NCI-H146 treated with DMSO at 0.1 percent for 48 hours (cell line): ENCODE measurements around the gene RELCH.

Experiments used
- DNase-seq: peaks from one replicate; lab custom pipeline; 2025; ENCODE audit not compliant: unreplicated experiment; lab: John Stamatoyannopoulos, UW

The RELCH gene

DNA sequence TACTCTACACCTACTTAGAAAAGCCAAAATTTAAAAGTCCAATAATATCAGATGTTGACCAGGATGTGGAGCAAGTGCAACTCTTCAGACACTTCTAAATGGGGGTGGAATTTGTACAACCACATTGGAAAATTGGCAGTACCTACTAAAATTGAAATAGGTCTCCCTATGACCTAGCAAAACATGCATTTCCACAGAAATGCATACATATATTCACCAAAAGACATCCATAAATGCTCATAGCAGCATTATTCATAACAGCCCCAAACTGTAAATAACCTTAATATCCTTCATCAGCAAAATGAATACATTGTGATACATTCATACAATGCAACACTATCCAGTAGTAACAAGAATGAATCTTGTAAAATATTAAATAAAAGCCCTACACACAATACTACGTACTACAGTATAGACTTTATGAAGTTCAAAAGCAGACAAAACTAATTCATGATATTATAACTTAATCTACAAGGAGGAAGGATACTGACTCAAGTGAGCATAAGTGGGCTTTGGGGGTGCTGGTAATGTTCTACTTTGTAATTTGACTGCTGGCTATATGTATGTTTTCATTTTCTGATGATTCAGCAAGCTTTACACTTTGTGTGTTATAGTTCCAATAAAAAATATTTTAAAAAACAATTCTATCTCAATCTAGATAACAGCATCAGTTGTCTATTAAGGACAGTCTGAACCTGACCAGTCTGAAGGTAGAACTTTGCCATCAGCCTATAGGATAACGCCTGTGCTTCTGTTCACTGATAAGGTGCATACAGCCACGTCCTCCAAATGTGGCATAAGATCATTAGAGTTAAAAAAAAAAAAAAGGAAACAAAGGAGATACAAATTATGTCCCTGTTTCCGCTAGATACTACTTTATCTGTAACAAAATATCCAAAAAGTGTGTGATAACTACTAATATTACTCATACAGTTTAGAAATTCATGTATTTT is 131.4 kb downstream of the RELCH start:
- DNase-seq: no peak

DNA sequence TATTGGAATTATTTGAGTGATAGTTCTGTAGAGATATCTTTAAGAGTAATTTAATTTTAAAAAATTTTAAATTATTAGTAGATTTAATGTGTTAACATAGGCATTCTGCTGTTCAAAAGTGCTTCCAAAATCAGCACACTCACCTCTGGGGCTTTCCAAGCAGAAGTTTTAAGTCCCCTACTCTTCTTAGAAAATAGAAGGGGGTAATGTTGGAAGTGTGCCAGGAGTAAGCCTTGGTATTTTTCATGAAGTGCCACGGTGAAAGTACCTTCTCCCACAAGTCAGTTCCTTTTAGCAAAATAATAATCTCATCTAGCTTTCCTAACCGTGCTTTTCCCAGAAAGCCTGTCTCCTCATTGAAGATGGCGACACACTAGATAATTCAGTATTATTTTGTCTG is 134.1 kb downstream of the RELCH start:
- DNase-seq: no peak

DNA sequence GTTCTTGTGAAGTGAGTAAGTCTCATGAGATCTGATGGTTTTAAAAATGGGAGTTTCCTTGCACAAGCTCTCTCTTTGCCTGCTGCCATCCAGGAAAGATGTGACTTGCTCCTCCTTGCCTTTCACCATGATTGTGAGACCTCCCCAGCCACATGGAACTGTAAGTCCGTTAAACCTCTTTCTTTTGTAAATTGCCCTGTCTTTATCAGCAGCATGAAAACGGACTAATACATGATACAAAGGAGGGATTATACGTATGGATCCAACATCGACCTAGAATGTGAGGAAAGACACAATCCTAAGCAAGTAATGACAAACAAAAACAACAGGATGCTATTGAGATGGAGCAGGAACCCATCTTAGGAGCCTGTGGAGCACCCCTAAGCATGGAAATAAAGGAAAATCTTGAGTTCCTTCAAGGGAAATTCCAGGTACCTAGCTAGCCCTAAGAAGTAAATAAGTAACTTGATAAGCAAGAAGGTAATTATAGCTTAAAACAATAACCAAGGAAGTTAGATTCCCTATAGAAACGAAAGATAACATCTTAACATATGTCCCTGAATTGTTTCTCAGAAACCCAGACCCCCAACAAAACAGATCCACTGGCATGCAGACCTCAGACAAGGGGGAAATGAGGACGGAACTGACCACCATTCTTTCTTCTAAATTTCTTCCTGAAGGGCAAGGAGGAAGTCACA is 136.6 kb downstream of the RELCH start:
- DNase-seq: no peak

DNA sequence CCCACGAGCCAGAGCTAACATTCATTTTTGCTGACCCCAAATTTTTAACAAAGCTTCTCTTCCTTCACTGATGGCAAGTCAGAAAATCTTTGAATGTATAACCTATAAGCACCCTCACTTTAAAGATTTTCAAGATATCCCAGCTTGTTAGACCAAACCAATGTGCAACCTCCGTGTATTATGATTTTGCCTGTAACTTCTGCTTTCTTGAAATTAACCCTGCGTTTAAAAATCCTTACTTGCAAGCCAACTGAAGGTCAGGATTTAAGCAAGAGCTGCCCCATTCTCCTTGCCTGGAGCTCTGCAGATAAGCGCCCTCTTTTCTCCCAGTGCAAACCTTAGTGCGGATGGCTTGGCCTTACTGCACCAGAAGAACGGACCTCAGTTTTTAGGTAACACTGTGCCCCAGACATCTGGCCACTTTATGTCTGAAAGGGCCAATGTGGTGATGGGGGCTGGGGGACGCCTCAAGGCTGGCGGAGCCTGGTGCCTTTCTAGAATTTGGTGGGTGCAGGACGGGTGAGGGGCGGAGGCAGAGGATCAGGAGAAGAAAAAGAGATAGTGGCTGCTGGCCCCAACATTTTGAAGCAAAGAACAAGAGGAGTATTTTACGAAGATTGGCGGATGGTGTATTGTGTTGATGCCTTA is 137.2 kb downstream of the RELCH start:
- no peak for DNase-seq

DNA sequence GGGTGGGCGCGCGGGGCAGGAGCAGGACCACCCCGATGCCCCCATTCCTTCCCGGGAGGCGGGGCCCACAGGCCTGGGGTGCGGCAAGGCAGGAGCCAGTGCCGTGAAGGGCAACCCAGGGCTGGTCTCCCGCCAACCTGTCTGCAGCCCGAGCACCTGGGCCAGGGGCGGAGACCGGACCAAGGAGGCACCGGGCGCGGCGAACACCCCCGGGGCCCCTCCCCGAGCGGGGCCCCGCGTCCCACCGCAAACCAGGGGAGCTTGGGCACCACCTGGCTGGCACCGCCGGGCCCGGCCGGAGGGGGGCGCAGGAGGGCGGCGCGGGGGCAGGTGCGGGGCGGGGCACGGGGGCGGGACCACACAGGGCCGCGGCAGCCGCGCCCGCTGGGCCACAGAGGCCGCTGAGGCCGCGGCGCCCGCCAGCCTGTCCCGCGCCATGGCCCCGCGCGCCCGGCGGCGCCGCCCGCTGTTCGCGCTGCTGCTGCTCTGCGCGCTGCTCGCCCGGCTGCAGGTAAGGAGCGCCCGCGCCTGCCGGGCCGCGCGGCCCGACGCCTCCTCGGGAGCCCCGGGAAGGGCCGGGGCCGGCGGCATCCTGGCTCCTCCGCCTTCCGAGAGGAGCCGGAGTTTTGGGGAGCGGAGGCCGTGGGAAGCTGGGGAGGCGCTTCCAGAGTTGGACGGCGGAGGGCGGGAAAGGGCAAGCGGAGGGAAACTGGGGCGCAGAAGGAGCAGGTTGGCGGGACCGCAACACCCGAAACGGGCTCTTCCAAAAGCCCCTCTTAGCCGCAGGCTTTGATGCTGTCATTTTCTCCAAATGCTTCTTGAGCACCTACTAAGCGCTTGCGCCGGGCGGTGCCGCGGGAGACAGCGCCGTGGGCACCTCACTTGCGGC is 138.1 kb downstream of the RELCH start, which contains the start of gene TNFRSF11A:
TNFRSF11A (plus strand) TSS at position 394 of the 889 bp plus-strand sequence; CDS start at position 437, 43 bp downstream.
- peak; percentile 52 for DNase-seq

DNA sequence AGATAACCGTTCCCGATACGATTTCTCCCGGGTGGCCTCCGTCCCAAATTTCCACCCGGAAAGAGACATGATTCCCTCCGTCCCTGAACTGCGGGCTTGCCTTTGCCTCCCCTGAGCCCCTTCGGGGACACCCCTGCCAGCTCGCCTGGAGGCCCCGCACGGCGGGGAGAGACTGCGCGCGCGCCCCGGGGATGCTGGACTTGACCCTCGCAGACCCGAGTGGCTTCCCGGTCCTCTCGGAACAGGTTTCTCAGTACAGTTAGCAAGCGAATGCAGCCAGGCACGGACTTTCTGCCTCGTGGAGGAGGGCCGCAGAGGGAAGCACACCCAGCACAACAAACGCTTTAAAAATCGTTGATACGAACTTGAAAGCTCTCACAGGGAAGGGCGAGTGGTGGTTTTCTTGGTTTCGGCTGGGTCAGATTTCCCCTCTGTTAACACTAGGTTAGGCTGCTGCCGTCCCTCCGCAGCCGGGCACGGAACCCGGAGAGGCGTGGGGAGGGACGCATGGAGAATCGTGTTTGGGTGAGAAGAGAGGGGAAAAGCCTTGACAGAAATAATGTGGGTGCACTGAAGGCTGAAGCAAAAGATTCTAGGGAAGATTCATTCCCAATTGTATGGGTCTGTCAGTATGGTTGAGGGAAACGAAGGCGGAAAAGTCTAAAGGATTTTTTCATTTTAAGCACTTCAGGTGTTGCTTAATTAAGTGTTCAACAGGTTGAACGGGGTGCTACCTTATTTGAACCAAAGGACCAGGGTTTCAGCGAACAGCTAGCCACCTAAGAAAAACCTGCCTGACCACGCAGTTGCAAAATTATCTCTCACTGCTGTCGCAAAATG is 139.0 kb downstream of the RELCH start:
- peak; percentile 38 for DNase-seq

DNA sequence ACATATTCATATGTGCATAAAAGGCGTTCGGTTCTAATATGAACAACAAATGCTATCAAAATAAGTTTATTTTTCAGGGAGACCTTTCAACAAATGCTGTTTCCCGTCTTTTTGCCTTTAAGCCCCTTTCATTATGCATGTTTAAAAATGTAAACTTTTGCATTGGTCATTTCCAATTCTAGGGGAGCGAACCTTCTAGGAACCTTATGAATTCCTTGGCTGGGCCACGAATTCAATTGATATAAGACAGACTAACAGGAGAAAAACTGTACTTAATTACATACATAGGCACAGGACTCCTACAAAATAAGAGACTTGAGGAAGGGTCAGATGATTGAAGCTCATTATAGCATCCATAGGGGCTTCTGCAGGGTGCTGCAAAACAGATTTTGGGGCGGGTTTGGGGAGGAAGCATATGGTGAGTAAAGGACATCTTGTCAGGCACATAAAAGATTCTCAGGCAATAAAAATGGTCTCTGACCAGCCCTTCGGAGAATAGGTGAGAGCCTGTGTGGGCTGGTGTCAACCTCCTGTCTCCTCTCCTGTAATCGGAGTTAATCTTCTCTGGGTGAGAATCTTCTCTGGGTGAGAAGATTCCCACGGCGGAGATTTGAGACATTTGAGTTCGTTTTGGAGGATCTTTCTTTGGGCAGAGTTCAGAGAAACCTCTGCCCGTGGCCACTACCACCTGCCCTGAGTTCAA is 139.7 kb downstream of the RELCH start:
- no peak for DNase-seq

DNA sequence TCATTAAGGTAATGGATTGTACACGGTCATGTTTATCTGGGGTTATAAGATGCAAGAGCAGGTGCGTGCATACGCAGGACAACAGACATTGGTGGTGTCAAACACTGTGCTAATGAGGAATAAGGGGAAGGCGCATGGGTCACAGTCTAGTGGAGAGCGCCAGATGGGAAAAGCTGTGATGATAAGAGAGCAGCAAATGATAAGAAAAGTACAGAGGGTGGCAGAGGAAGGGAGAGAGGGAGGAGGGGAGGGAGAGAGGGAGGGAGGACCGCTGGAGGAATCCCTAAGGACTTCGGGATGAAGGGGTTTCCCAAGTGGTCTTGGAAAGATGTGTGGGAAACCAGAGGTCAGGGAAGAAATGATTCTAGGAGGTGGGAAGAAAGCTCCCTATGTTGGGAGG is 140.9 kb downstream of the RELCH start:
- DNase-seq: peak; percentile 33

DNA sequence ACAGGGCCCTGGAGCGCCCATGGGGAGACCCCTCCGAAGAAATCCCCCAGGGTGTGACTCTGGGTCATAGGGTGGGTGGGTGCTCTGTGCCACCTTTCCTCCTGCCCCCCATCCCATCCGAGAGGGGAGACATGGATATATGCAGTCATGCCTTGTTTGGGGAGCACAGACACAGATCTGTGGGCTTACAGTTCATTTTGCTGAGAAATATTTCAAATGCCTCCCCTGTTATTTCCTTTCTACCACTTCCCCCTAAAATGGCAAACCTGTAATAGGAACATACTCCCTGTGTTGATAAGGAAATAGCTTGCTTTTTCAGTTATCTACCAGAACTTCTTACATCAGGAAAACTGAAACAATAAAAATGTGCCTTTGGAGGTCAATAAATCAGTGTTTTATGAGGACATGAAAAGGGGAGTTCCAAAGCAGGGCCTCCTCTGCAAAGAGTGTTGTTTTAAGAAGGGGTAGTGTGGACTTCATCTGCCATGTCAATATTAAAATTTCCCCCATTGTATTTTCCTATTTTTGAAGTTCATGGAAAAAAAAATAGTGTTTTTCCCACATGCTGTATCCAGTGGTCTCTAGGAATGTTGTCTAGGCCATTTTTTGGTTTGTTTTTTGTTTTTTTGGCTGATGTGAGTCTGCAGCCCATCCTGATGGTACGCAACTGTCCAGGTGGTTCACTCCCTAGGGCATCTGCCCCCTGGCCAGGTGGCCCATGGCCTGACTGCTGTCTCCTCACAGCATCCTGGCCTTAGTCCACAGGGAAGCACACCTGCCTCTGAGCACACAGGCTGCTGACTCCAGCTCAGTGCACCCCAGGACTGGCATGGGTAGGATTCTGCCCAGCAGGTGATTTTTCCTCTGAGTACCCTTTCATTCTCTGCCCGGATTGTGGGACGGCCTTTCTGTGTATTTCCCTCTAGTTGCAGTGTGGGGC is 141.8 kb downstream of the RELCH start:
- DNase-seq: peak; percentile 85

DNA sequence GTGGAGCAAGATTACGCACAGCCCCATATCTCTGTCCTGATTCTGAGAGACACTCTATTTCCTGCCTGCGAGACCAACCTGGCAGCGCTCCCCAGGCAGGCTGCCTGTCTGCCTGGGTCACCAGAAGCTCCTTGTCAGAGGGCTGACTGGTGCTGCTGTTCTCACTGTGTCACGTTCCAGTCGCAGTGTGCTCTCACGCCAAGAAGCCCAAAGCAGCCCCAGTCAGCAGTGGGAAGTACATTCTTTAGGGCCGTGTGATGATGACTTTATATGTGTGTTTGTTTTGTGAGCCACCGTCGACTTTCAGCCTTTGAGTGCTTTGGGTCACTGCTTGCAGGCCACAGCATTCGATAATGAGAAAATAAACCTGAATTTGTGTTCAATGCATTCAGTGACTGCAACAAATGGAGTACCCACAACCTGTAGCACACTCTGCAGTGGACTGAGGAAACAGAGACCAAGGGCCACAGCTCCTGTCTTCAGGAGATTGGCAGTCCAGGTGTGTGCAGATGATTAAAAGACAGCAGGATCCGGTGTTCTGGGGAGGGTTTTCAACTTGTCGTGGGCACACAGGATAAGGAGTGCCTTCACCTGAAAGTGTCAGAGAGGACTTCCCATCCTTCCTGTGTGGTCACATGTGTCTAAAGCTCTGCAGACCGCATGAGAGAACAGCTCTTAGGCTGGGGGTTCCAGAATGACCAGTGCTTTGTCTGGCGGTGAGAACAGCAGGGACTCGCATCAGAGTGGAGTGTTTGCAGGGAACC is 142.8 kb downstream of the RELCH start:
- no peak for DNase-seq

DNA sequence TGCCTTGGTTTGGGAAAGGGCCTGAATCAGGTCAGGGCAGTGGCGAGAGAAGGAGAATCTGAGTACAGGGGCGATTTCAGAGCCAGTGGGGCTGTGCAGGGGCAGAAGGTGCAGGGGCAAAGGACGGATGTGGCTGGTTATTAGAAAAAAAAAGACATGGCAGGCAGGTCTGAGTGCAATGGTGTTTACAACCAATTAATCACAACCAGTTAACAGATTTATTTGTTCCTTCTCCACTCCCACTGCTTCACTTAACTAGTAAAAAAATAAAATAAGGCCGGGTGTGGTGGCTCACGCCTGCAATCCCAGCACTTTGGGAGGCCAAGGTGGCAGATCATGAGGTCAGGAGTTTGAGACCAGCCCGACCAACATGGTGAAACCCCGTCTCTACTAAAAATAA is 143.6 kb downstream of the RELCH start:
- no peak for DNase-seq

DNA sequence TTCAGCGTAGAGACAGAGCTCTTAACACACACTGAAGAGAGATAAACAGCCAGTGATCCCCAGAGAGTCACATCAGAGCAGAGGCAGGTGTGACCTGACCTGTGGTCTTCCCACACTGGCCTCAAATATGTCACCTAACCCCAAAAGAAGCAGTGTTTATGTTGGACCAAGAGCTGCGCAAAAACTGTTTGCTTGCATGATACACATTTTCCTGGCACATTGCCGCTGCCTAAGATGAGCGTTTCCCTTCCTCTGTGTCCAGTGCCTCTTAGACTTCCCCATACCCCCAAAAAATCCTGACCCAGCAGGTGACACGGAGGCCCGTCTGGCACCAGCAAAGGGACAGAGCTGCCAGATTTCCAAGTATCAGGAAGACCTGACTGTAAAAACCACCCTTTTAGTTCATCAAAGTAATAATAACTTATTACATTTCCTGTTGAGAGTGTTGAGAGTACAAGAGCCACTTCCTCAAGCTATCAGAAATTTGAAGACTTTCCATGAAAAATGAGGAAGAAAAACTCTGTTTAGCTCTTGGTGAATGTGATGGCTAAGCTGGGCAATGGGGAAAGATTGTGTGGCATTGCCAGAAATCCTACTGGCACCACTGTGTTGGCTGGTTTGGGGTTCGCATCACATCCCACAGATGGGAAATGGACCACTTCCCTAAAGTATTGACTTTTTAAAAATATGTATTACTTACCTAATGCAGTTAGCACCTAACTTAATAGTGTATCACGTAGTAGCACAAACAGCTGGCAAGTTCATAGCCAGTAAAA is 144.7 kb downstream of the RELCH start:
- no peak for DNase-seq

DNA sequence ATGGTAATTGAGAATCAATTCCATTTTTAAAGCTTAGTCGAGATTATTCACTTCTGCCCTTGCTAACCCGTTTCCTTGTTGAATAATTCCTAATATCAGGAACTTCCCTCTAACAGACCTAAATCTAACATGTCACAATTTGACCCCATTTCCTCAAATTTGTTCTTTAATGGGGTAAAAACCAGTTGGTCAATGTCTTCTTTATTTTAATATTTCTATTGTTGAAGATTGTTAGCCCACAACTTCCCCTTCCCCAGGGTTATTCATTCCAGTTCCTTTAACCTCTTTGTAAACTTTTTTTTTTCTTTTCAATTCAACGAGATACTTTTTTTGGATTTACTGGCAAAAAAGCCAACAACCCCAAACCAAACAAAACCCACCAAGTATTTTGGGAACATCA is 145.4 kb downstream of the RELCH start:
- no peak for DNase-seq

DNA sequence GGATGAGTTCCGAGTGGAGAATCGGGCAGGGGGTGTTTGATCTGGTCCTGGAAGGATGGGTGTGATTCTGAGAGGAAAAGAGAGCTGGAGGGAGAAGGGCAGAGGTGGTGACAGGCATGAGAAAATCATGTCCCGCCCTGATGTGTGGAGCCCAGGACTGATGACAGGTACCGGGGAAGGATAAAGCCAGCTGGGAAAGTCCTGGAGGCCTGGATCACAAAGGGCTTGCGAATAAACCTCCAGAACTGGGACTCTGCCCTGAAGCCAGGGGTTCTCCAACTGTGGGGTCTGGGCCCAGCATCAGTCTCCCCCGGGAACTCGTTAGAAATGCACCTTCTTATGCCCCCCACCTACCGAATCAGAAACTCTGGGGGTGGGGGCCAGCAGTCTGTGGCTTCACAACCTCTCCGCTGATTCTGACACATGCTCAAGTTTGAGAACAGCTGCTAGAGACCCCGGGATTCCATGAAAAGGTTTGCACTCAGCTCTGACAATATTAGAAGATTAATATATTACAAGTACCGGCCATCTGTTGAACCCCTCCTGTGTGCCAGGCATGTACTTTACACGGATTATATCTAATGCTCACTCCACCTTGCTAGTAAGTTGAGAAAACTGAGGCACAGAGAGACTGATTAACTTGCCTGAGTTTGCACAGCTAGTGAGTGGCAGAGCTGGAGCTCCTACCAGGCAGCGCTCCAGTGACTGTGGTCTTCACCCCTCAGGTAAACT is 146.1 kb downstream of the RELCH start:
- DNase-seq: no peak

DNA sequence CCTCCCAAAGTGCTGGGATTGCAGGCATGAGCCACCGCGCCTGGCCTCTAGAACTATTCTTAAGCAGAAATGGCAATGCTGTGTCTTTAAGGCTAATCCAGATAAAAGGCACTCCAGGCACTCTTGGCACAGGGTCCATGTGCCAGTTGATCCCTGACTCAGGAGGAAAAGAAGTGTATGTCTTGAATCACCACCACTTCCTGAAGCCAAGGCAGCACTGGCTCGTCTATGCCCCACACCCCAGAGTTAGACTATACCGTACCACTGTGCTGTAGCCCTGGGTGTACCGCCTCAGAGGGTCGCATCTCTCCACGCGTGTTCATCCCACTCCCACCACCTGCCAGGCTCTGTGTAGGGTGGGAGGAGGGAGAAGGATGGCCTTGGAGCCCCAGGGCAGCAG is 147.1 kb downstream of the RELCH start:
- no peak for DNase-seq

DNA sequence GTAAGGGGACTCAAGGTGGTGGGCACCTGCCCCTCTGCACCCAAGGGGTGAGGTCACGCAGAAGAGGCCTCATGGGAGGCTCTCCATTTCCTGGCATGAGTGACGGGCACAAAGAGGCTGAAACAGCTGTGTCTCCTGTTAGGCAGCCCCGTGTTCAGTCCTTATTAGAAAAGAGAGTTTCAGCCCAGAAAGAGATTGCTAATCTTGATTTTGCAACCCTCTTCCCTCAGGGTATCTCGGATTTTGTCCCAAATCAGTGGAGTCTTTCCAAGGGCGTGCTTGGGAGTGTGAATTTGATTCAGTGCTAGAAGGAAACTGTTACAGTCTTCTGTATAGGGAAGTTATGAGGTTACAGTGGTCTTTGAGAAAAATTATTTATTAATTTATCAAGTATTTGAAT is 148.4 kb downstream of the RELCH start:
- no peak for DNase-seq
